ENCODE data around the gene TNFAIP8L2. TPM values are rescaled to one million over a fixed set of nuclear protein-coding genes. Genes with fewer than 3 reads are reported as not detected.

TNFAIP8L2 gene
- polyA plus RNA-seq, 1 donor from 2014 or later = not detected

DNA sequence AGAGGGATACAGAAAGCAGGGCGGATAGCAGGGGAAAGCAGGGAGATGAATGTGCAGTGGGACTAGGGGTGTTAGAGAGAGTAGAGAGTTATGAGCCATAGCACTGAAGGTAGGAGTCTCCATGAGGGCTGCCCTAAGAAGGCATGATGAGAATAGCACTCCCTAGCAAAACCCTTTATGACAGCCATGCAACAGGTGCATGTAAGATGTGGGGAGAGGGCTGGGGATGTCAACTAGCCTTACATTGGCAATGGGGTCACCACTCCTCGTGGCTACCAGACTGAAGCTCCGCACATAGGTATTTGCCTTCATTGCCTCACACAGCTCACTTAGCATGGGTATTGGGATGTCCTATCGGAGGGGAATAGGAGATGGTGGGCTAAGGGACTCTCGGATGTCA is 14.7 kb downstream of the TNFAIP8L2 start:
- Histone ChIP-seq H2AFZ (ENCODE audit: low read depth, low read length) (no peak overlapping the region), H3K4me2 (ENCODE audit: low read length) (no peak overlapping the region), H3K79me2 (replicated peaks; ENCODE audit: insufficient read depth, low read length) (peaks cover 10% of the 10 kb centered on the region), H3K9me2 (ENCODE audit: insufficient read depth, low read length) (no peaks in the 10 kb centered on the region), H3K9me3 (ENCODE audit: low read length) (no peaks in the 10 kb centered on the region), H4K20me1 (ENCODE audit: insufficient read depth) (no peaks in the 10 kb centered on the region), H3K9ac (ENCODE audit: low read length) (no peak overlapping the region), H3K27me3 (ENCODE audit: insufficient read depth, low read depth, low read length) (no peaks in the 10 kb centered on the region), H3K4me3 (ENCODE audit: low read length) (no peak overlapping the region), H3K36me3 (ENCODE audit: insufficient read depth, low read length) (no peaks in the 10 kb centered on the region), H3K27ac (ENCODE audit: low read length) (no peak overlapping the region), H3F3A (ENCODE audit: insufficient read depth, low read length, poor library complexity, severe bottlenecking) (no peaks in the 10 kb centered on the region)
- TF ChIP-seq EP300 (conservative IDR thresholded peaks at IDR 0.05; ENCODE audit: poor library complexity, severe bottlenecking) (no peak), MXI1 (conservative IDR thresholded peaks at IDR 0.05; ENCODE audit: poor library complexity, severe bottlenecking) (no peak), POLR2AphosphoS5 (IDR thresholded peaks at IDR 0.05) (no peak), SMC3 (conservative IDR thresholded peaks at IDR 0.05; ENCODE audit: poor library complexity) (no peak), EZH2 (IDR thresholded peaks at IDR 0.05; ENCODE audit: borderline replicate concordance, insufficient read depth, low read length, poor library complexity, severe bottlenecking) (no peak), TAF1 (IDR thresholded peaks at IDR 0.05; ENCODE audit: low read depth) (no peak)
- TF ChIP-seq, protein P1, sequence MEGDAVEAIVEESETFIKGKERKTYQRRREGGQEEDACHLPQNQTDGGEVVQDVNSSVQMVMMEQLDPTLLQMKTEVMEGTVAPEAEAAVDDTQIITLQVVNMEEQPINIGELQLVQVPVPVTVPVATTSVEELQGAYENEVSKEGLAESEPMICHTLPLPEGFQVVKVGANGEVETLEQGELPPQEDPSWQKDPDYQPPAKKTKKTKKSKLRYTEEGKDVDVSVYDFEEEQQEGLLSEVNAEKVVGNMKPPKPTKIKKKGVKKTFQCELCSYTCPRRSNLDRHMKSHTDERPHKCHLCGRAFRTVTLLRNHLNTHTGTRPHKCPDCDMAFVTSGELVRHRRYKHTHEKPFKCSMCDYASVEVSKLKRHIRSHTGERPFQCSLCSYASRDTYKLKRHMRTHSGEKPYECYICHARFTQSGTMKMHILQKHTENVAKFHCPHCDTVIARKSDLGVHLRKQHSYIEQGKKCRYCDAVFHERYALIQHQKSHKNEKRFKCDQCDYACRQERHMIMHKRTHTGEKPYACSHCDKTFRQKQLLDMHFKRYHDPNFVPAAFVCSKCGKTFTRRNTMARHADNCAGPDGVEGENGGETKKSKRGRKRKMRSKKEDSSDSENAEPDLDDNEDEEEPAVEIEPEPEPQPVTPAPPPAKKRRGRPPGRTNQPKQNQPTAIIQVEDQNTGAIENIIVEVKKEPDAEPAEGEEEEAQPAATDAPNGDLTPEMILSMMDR (IDR thresholded peaks at IDR 0.05; ENCODE audit: poor library complexity, severe bottlenecking) = no peak
- TF ChIP-seq, protein P2, sequence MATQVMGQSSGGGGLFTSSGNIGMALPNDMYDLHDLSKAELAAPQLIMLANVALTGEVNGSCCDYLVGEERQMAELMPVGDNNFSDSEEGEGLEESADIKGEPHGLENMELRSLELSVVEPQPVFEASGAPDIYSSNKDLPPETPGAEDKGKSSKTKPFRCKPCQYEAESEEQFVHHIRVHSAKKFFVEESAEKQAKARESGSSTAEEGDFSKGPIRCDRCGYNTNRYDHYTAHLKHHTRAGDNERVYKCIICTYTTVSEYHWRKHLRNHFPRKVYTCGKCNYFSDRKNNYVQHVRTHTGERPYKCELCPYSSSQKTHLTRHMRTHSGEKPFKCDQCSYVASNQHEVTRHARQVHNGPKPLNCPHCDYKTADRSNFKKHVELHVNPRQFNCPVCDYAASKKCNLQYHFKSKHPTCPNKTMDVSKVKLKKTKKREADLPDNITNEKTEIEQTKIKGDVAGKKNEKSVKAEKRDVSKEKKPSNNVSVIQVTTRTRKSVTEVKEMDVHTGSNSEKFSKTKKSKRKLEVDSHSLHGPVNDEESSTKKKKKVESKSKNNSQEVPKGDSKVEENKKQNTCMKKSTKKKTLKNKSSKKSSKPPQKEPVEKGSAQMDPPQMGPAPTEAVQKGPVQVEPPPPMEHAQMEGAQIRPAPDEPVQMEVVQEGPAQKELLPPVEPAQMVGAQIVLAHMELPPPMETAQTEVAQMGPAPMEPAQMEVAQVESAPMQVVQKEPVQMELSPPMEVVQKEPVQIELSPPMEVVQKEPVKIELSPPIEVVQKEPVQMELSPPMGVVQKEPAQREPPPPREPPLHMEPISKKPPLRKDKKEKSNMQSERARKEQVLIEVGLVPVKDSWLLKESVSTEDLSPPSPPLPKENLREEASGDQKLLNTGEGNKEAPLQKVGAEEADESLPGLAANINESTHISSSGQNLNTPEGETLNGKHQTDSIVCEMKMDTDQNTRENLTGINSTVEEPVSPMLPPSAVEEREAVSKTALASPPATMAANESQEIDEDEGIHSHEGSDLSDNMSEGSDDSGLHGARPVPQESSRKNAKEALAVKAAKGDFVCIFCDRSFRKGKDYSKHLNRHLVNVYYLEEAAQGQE (IDR thresholded peaks at IDR 0.05; ENCODE audit: borderline replicate concordance) = no peak

DNA sequence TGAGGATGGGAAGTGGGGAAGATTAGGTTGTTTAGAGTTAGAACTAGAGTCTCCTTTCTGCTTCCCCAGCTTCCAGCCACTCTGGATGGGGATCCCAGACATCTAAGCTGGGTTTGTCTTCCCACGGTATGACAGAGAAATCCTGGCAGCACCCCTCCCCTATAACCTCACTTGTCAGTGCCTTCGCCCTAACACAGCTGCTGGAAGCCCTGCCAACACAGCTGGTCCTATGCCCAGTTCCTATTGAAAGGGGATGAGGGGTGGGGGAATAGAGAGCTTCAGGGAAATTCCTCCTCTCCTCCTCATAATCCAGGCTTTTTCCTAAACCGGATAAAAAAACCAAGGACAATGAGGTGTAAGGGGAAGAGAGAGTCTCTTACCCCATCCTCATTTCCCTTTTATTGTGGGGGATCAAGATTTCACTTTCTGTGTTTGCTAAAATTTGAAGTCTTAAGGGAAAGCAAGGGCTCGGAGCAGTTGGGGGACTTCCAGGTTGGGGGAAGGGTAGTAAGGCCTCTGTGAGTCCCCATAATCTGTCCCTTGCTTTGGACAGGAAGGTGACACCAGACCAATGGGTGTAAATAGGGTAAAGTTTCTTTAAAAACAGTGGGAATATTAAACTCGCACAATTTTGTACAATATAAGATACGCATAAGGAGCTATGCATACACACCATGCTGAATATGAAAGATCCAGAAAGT is 18.7 kb downstream of the TNFAIP8L2 start:
- no peaks in the 10 kb centered on the region for H4K20me1 ChIP-seq (ENCODE audit: insufficient read depth)
- H3K4me2 ChIP-seq (ENCODE audit: low read length) = no peak overlapping the region
- H3K9me2 ChIP-seq (ENCODE audit: insufficient read depth, low read length) = no peaks in the 10 kb centered on the region
- TF ChIP-seq TAF1 (IDR thresholded peaks at IDR 0.05; ENCODE audit: low read depth) (no peak), RAD21 (conservative IDR thresholded peaks at IDR 0.05) (no peak), SMC3 (conservative IDR thresholded peaks at IDR 0.05; ENCODE audit: poor library complexity) (no peak), MXI1 (conservative IDR thresholded peaks at IDR 0.05; ENCODE audit: poor library complexity, severe bottlenecking) (no peak), POLR2AphosphoS5 (IDR thresholded peaks at IDR 0.05) (no peak), EZH2 (IDR thresholded peaks at IDR 0.05; ENCODE audit: borderline replicate concordance, insufficient read depth, low read length, poor library complexity, severe bottlenecking) (no peak), EP300 (conservative IDR thresholded peaks at IDR 0.05; ENCODE audit: poor library complexity, severe bottlenecking) (no peak)
- TF ChIP-seq, protein P1 (IDR thresholded peaks at IDR 0.05; ENCODE audit: poor library complexity, severe bottlenecking) = no peak
- TF ChIP-seq, protein P2 (IDR thresholded peaks at IDR 0.05; ENCODE audit: borderline replicate concordance) = no peak
- H3K27ac ChIP-seq (ENCODE audit: low read length) = no peak overlapping the region
- H3K4me3 ChIP-seq (ENCODE audit: low read length) = no peak overlapping the region
- no peaks in the 10 kb centered on the region for H3K27me3 ChIP-seq (ENCODE audit: insufficient read depth, low read depth, low read length)
- H3K9me3 ChIP-seq (ENCODE audit: low read length) = no peaks in the 10 kb centered on the region
- no peaks in the 10 kb centered on the region for H3K79me2 ChIP-seq (replicated peaks; ENCODE audit: insufficient read depth, low read length)
- no peak overlapping the region for H2AFZ ChIP-seq (ENCODE audit: low read depth, low read length)
- H3K36me3 ChIP-seq (ENCODE audit: insufficient read depth, low read length) = no peaks in the 10 kb centered on the region
- H3K9ac ChIP-seq (ENCODE audit: low read length) = no peak overlapping the region
- no peaks in the 10 kb centered on the region for H3F3A ChIP-seq (ENCODE audit: insufficient read depth, low read length, poor library complexity, severe bottlenecking)

All from neural cell (in vitro differentiated cells).